Stimulated activated effector memory CD8-positive, alpha-beta T cell treated with anti-CD3 and anti-CD28 coated beads, Interleukin-12 subunit alpha, Interleukin-12 subunit beta, amount 100 ng/mL, for 72 hours (primary cell): ENCODE measurements around the gene ANKH.

Experiments
- ATAC-seq: fragments of 150-1000 bp; cut with Tn5 transposase; 2 replicates; pipeline ENCODE4 v1.10.0; 2021
- DNase-seq, 2 donors: peaks; one replicate each; pipeline ENCODE4 v3.0.0; 2021 to 2022; ENCODE audit warnings: low spot score in 2 of 2
- H3K27ac Mint-ChIP-seq: one replicate; pipeline ENCODE4 v1.8.0; 2022; ENCODE audit warnings: mild to moderate bottlenecking, mixed read lengths
- H3K36me3 Mint-ChIP-seq: one replicate; pipeline ENCODE4 v1.8.0; 2022; ENCODE audit warnings: mild to moderate bottlenecking, mixed read lengths
- H3K4me1 Mint-ChIP-seq: one replicate; pipeline ENCODE4 v1.8.0; 2022; ENCODE audit warnings: mixed read lengths
- H3K4me3 Mint-ChIP-seq: one replicate; pipeline ENCODE4 v1.8.0; 2022; ENCODE audit warnings: mild to moderate bottlenecking, mixed read lengths
- H3K9me3 Mint-ChIP-seq: one replicate; pipeline ENCODE4 v1.8.0; 2022; ENCODE audit warnings: mixed read lengths

The ANKH gene

DNA sequence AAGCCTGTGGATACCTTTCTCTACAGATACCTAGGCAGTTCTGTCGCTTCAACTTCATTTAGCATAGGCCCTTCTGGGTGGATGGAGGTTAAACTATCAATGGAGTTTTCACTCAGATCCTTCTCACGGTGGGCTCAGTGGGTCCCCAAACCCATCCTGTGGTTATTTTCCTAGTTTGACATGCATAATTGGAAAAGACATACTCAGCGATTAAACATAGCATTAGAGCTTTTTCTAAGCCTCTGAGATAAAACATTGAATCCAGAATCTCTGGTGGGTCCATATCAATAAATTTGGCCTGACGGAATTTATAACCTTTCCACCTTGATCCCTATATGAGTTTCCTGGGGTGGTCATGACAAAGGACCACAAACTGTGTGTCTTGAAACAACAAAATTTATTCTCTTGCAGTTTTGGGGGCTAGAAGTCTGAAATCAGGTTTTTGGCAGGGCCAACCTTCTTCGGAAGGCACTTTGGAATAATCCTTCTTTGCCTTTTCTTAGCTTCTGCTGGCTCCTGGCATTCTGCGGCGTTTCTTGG lies 208.8 kb downstream of the ANKH start:
- no peaks in the 10 kb centered on the region for H3K9me3 Mint-ChIP-seq
- no peak for ATAC-seq
- no peak overlapping the region for H3K27ac Mint-ChIP-seq
- H3K4me1 Mint-ChIP-seq, result peaks cover 50% of the 10 kb centered on the region
- H3K36me3 Mint-ChIP-seq, result peaks cover 32% of the 10 kb centered on the region
- DNase-seq, result no peak
- peak overlapping the region; percentile 92 for H3K4me3 Mint-ChIP-seq

DNA sequence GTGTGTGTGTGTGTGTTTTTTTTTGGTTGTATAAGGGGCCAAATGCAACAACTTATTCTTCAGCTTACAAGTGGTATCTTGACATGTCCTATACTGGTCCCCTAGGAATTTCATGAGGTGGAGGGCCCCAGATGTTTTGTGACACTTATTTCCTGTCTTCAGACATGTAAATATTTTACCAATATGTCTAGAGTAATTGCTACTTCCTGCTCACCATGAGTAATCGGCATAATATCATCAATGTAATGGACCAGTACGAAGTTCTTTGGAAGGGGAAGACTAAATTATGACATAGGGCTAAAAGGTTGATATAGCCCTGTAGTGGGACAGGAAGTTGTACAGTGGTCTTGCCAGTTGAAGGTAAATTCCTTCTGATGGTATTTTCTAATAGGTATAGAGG lies 210.7 kb downstream of the ANKH start:
- Mint-ChIP-seq H3K4me1 (peaks cover 35% of the 10 kb centered on the region), H3K9me3 (no peaks in the 10 kb centered on the region), H3K36me3 (peaks cover 16% of the 10 kb centered on the region), H3K27ac (no peak overlapping the region), H3K4me3 (no peak overlapping the region)
- no peak for ATAC-seq
- no peak for DNase-seq

DNA sequence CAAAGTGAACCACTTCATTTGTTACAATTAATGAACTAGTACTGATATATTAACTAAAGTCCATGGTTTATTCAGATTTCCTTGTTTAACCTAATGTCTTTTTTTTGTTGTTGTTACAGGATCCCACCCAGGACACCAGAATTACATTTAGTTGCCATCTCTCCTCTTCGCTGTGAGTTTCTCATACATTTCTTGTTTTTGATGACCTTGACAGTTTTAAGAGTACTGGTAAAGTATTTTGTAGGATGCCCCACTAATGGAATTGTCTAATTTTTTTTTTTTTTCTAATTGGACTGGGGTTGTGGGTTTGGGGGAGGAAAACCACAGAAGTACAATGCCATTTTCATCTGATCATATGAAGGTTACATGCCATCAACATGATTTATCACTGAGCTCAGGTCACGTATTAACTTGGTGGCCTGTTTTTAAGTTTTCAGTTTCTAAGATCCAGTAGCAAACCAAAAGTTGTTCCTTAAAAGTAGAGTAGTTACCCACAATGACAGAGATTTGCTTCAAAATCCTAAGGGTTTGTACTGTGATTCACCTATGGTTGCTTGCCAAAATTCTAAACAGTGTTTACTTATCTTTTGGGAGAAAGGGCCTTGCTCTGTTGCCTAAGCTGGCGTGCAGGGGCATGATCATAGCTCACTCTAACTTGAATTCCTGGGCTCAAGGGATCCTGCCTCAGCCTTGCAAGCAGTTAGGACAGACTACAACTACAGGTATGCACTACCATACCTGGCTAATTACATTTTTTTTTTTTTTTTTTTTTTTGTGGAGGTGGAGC lies 211.6 kb downstream of the ANKH start:
- DNase-seq (no peak), ATAC-seq (no peak)
- Mint-ChIP-seq H3K4me1 (peaks cover 41% of the 10 kb centered on the region), H3K9me3 (no peaks in the 10 kb centered on the region), H3K36me3 (peaks cover 11% of the 10 kb centered on the region), H3K4me3 (no peak overlapping the region), H3K27ac (no peak overlapping the region)

DNA sequence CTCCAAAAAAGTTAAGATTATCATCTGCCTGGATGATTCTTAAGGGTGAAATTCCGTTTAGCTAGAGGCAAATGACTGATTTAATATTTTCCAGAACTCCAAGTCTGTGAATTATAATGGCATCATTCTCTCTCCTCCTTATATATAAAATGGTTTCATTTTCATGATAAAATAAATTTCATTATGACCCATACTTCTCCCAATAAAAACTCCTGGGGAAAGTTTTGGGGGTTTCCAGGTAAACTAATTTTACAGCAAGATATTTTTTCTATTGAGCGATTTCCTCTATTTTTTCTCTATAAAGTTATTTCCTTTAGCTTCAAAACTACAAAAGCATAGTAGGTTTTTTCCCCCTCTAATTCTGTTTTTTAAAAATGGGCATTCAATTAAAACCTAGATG lies 214.7 kb downstream of the ANKH start:
- H3K9me3 Mint-ChIP-seq, result no peaks in the 10 kb centered on the region
- H3K36me3 Mint-ChIP-seq, result no peaks in the 10 kb centered on the region
- no peak overlapping the region for H3K27ac Mint-ChIP-seq
- no peak for DNase-seq
- H3K4me3 Mint-ChIP-seq, result no peak overlapping the region
- no peak for ATAC-seq
- H3K4me1 Mint-ChIP-seq, result peaks cover 26% of the 10 kb centered on the region

DNA sequence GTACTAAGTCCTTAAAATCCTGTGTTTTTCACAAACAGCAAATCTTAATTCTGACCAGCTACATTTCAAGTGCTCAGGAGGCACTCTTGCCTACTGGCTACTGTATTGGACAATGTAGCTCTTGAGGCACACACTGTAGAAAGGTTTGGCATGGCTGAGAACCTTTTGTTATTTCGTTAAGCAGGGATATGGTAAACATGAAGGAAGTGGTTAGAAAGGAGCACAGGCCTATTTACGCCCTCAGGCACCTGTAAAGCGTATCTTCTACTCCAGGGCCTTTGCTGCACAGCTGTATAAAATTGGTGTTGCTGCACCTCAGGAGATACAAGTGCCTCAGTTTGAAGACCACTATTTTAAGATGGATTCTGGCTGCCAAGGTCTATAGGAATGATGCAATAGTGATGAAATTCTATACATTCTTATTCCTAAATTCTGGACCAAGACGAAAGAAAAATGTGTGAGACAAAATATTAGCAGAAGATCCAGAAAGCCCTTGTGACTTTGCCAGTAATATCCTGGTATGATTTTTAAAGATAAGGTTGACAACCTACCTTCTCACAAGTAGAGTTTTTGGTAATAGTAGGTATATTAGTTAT lies 216.3 kb downstream of the ANKH start:
- H3K4me3 Mint-ChIP-seq, result no peak overlapping the region
- H3K9me3 Mint-ChIP-seq, result no peaks in the 10 kb centered on the region
- H3K4me1 Mint-ChIP-seq, result peaks cover 12% of the 10 kb centered on the region
- H3K36me3 Mint-ChIP-seq, result no peaks in the 10 kb centered on the region
- no peak overlapping the region for H3K27ac Mint-ChIP-seq
- DNase-seq (no peak), ATAC-seq (no peak)
